Stimulated activated CD4-positive, alpha-beta T cell treated with anti-CD3 and anti-CD28 coated beads, TNF-alpha, amount 100 ng/mL, for 48 hours (primary cell): ENCODE data around the gene OTUD6A.
"Not testable (repeated sequence)": the region's sequence is repeated elsewhere in the genome, so short reads cannot be mapped to it uniquely, and the experiment has no call there.

Experiments used
- DNase-seq, 3 donors: peaks; one replicate each; pipeline ENCODE4 v3.0.0-alpha.2; 2020; ENCODE audit warnings: low read depth in 3 of 3

OTUD6A gene

DNA sequence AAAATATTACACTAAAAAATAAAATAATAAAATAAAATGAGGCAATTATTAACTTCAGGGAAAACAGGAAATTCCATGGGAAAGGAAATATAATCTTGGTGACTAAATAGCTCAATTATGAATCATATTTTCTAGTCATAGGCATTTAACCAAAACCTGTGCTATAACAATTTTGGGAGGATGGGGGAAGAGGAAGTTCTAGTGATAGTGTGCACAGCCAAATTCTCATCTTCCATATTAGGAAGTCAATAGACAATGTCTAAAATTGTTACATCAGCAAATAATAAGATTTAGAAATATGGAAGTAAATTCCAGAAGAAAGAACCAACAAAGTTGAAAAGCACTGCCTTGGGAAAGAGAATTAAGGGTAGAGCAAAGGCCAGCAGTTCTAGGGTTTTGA is 15.3 kb upstream of the OTUD6A start:
- DNase-seq: no peak

DNA sequence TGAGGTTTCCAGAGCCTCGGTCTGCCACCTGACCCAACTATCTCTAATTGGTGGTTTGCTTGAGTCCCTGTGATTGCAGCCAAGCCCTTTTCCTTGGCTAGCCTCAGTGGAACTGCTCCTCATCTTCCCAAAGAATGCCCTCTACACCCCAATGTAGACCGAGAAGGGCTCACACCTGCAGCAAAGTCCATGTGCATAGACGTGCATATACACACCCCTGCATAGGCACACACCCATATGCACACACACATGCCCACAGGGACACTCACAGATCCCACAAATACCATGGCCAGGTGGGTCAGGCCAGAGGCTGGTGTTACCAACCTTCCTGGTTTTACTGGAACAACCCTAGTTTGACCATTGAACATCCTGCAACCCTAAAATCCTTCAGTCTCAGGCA is 12.9 kb upstream of the OTUD6A start:
- no peak for DNase-seq

GRCh38 chrX:70049925-70050324 is 12.3 kb upstream of the OTUD6A start, which contains the start of gene AWAT2:
Gene AWAT2 (minus strand): TSS chrX:70049938. CDS start chrX:70049932, 6 bp downstream.
- DNase-seq: no peak

- no peak for DNase-seq
Observed at GRCh38 chrX:70052895-70053615, 9.2 kb upstream of the OTUD6A start.

- DNase-seq: no peak
Observed at GRCh38 chrX:70054391-70054790, 7.9 kb upstream of the OTUD6A start.

DNA sequence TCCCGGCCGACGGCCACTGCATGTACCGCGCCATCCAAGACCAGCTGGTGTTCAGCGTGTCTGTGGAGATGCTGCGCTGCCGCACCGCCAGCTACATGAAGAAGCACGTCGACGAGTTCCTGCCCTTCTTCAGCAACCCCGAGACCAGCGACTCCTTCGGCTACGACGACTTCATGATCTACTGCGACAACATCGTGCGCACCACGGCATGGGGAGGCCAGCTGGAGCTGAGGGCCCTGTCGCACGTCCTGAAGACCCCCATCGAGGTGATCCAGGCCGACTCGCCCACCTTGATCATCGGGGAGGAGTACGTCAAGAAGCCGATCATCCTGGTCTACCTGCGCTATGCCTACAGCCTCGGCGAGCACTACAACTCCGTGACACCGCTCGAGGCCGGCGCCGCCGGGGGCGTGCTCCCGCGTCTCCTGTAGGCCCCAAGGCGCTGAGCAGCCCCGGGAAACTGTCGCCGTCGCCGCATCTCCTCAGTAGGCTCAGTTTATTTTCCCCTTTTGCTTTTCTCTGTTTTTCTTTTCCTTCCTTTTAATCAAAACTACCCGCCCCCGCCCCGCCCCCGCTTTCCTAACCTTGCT is 799 bp downstream of the OTUD6A start:
- DNase-seq: no peak

GRCh38 chrX:70066646-70067045 is 4.4 kb downstream of the OTUD6A start:
- DNase-seq: no peak

- DNase-seq: no peak
Observed at GRCh38 chrX:70079297-70079696, 17.0 kb downstream of the OTUD6A start.

GRCh38 chrX:70079870-70080269 is 17.6 kb downstream of the OTUD6A start:
- DNase-seq: no peak

DNA sequence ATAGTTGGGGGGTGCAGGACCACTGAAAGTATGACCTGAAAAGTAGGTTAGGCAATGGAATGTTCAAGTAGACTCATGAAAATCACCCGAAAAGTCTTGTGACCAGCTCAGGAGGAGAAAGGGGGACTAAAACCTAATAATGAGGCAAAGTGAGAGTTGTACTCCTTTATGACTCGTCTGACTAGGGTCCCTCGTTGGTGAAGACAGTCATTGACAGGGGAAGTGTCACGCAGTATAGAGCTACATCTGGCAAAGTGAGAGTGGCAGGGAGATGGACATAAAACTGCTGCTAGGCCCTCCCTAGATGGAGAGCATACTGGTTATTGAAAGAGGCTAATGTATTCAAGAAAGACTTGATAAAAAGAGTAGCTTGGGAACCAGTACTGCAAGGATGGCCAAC is 20.5 kb downstream of the OTUD6A start:
- no peak for DNase-seq

DNA sequence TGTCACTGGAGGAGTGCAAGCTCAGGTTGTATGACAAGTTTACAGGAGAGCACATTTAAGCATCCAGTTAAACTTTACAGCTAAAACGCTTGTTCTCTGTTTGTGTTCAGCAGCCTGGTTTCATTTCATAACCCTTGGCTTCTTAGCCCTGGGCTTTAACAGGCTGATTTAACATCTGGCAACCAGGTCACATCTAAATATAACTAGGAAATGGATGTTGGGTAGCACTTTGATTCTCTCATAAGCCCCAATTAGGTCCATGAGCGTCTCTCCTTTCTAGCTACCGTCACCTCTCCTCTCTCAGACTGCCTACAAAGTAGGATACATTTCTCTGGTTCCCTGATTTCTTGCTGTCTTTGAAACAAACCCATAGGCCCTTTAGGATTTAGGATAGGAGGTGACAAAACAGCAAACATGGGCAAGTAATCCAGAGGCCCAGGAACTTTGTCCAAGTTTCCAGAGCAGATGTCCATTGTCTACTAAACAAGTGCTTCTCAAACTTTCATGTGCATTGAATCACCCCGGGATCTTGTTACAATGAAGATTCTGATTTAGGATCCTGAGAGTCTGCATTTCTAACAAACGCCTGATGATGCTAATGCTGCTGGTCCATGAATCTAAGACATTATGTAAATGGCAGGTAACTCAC is 22.5 kb downstream of the OTUD6A start:
- no peak for DNase-seq

- no peak for DNase-seq
Observed at GRCh38 chrX:70087857-70088630, 25.8 kb downstream of the OTUD6A start.

DNA sequence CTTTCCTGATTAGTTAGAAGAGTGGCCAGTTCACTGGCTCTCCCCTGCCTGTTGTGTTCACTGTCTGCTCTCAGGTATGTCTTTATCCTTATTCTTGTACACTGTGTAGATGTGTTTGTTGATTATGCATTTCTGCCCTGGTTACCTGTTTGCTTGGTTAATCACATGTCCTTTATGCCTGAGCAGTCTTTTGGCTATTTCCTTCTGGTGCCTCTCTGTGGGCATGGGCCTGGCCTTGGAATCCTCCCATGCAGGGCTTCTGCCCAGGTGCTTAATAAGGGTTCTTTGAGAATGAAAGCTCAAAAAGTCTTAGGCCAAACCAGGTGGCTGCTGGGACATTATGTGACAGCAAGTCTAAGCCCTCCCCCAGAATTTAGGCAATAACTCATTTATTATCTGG is 26.5 kb downstream of the OTUD6A start:
- DNase-seq: no peak

DNA sequence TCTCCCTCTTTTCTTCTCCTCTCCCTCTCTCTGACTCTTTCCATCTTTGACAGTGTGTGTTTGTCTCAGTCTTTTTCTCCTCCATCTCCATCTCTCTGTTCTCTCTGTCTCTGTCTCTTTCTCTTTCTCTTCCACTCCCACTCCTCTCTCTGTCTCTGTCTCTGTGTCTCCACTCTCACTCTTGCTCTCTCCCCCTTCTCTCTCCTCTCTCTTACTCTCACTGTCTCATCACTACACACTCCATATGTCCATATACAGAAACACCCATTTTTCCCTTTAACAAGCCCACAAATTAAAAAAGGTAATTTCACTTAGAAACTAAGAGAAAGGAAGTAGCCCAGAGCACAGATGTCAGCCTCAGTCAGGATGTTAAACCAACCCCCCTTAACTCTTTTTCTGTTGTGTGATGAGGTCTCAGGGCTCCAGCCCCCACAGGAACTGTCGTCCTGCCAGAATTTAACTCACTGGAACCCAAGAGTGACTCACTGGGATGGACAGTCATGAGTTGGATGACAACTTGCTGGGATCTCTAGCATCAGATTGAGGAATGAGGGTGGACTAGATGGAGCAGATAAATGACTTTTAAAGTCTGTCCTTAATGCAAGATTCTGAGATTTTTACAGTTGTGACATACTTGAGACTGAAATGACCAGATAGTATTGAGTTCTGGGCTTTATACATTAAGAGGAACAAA is 27.5 kb downstream of the OTUD6A start:
- no peak for DNase-seq

DNA sequence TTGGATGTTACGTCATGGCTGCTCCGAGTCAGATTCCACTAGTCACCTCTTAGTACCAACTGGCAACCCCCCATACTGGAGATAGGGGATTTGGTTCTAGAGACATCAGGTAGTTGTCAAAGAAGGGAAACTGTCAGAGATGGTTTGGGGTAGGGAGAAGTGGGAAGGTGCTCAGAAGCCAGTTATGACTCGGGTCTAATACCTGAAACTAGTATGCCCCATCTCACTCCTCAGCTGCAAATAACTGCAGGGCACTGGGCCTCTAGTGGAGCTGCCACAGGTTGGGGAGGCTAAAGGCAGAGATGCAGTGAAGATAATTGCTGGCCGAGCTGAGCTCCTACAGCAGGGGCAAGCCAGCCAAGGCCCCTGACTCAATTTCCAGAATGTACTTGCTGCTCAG is 30.0 kb downstream of the OTUD6A start:
- no peak for DNase-seq

DNA sequence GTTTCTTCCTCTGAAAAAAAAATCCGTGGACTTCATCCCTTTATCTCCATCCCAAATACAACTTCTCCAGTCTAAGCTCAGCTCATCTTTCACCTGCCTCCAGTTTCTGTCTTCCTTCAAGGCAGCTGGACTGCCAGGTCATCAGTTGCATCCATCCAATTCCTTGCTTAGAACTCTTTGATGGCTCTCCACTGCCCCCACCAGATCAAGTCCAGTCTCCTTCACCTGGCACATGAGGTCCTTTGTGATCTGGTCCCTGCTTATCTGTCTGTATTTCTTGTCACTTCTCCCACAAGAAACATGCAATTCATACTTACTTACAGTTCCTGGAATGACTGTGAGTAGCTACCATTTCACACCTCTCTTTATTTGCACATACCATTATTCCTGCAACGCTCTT is 33.8 kb downstream of the OTUD6A start:
- no peak for DNase-seq

DNA sequence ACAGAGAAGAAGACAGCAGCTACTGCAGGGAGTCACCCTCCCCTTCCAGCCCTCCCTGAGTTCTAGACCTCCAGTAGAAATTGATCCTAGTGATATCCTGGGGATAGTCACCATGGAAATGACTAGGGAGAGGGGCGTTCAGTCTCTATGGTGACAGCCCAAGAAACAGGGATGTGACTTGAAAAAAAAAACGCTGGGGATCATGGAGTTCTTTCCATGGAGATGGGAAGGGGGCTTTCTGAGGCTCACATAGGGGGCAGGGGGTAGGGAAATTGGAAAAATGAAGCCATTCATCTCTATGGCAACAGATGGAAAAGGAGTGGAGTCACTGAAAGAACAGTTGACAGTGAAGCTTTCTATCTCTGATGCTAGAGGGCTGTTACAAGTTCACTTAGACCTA is 43.0 kb downstream of the OTUD6A start:
- no peak for DNase-seq

- DNase-seq: not testable (repeated sequence)
Observed at GRCh38 chrX:70111436-70112026, 49.3 kb downstream of the OTUD6A start.
